ENCODE measurements around the gene TNFRSF12A.

- TF ChIP-seq KDM1A (IDR thresholded peaks at IDR 0.05; ENCODE audit: low read depth) = no peak
- no peak for TF ChIP-seq REST (IDR thresholded peaks at IDR 0.05)
Observed at GRCh38 chr16:3057181-3058138, 37.3 kb downstream of the TNFRSF12A start.
